ENCODE data around the gene NAGPA.

Gene NAGPA

GRCh38 chr16:5005916-5006315 is 27.8 kb downstream of the NAGPA start:
- no peak for DNase-seq (ENCODE audit: low read depth in 2 of 2, low spot score in 1 of 2)

GRCh38 chr16:5004311-5004710 is 29.4 kb downstream of the NAGPA start:
- DNase-seq (ENCODE audit: low read depth in 2 of 2, low spot score in 1 of 2), result no peak

- no peak for DNase-seq (ENCODE audit: low read depth in 2 of 2, low spot score in 1 of 2)
Observed at GRCh38 chr16:5003828-5004227, 29.9 kb downstream of the NAGPA start.

GRCh38 chr16:5003211-5003610 is 30.5 kb downstream of the NAGPA start:
- DNase-seq (ENCODE audit: low read depth in 2 of 2, low spot score in 1 of 2), result no peak

- DNase-seq (ENCODE audit: low read depth in 2 of 2, low spot score in 1 of 2), result no peak
Observed at GRCh38 chr16:5002699-5003143, 31.0 kb downstream of the NAGPA start.

DNA sequence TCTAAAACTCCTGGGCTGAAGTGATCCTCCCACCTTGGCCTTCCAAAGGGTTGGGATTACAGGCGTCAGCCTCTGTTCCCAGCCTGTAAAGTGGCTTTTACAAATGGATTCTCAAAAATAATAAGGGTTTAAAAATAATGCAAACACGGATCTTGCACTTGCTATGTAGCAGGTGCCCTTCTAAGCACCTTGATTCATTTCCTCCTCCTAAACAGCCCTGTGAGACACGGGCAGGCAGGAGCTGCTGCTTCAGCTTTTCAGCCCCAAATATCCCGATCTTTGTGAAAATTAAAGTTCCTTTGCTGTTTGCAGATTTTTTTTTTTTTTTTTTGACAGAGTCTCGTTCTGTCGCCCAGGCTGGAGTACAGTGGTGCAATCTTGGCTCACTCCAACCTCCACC is 31.7 kb downstream of the NAGPA start:
- DNase-seq (ENCODE audit: low read depth in 2 of 2, low spot score in 1 of 2), result no peak

DNA sequence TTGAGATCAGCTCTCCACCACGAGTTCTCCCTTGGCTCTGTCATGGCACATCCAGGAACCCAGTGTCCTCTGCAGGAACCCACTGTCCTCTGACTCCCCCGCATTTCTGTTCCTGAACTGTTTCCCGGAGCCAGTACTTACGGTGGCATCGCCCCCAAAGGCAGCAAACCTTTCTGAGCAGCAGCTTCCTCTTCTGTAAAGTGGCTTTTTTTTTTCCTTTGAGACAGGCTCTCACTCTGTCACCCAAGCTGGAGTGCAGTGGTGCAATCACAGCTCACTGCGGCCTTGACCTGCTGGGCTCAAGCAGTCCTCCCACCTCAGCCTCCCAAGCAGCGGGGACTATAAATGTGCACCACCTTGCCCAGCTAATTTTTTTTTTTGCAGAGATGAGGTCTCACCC is 32.2 kb downstream of the NAGPA start:
- DNase-seq (ENCODE audit: low read depth in 2 of 2, low spot score in 1 of 2), result no peak

GRCh38 chr16:5000573-5001001 is 33.1 kb downstream of the NAGPA start:
- DNase-seq (ENCODE audit: low read depth in 2 of 2, low spot score in 1 of 2), result no peak

- no peak for DNase-seq (ENCODE audit: low read depth in 2 of 2, low spot score in 1 of 2)
Observed at GRCh38 chr16:4994719-4995434, 38.9 kb downstream of the NAGPA start.

- no peak for DNase-seq (ENCODE audit: low read depth in 2 of 2, low spot score in 1 of 2)
Observed at GRCh38 chr16:4991754-4992153, 42.0 kb downstream of the NAGPA start.

- DNase-seq (ENCODE audit: low read depth in 2 of 2, low spot score in 1 of 2), result no peak
Observed at GRCh38 chr16:4990415-4990814, 43.3 kb downstream of the NAGPA start.

GRCh38 chr16:4989391-4990006 is 44.2 kb downstream of the NAGPA start:
- no peak for DNase-seq (ENCODE audit: low read depth in 2 of 2, low spot score in 1 of 2)

DNA sequence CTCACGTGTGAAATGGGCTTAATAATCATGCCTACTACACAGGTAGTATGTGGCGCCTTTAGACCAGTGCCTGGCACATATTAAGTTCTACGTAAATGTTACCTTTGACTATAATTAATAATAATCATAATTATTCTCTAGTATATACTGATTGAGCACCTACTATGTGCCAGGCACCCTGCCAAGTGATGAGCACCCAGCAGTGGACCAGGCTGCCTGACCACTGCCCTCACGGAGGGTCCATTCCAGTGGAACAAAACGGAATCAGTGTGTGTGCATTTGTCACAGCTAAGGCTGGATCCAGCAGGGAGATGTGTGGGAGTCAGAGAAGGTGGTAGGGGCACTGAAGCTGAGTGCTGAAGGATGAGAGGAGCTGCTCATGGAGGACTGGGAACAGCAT is 45.1 kb downstream of the NAGPA start:
- no peak for DNase-seq (ENCODE audit: low read depth in 2 of 2, low spot score in 1 of 2)

DNA sequence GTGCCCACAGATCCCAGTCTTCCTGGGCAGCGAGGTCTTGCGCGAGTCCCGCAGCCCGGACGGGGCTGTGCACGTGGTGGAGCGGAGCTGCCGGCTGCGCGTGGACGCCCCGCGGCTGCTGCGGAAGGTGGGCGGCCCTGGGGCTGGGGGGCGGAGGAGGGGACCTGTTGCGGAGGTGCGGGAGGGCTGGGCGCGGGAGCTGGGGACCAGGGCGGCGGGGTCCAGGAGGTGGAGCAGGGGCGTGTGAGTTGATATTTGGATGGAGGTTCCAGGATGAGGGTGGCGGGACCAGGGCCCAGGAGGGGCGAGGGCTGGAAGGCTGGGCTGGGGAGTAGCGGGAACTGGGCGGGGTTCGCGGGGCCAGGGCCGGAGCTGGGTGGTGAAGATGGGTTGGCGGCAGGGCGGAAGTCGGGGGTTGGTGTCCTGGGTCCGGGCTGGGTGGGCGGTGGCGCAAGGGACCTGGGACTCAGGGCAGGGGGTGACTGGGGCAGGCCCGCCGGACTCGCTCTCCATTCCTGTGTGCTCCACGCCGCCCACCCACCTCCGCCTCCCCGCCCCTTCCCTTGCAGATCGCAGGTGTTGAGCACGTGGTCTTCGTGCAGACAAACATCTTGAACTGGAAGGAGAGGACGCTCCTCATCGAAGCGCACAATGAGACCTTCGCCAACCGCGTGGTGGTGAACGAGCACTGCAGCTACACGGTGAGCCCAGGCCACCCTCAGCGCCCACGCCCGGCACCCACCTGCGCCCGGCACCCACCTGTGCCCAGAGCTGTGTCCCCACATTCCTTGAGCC is 46.0 kb downstream of the NAGPA start:
- no peak for DNase-seq (ENCODE audit: low read depth in 2 of 2, low spot score in 1 of 2)

- DNase-seq (ENCODE audit: low read depth in 2 of 2, low spot score in 1 of 2), result no peak
Observed at GRCh38 chr16:4987250-4987579, 46.5 kb downstream of the NAGPA start.

- DNase-seq (ENCODE audit: low read depth in 2 of 2, low spot score in 1 of 2), result no peak
Observed at GRCh38 chr16:4984174-4984990, 49.4 kb downstream of the NAGPA start.

- DNase-seq (ENCODE audit: low read depth in 2 of 2, low spot score in 1 of 2), result no peak
Observed at GRCh38 chr16:4982056-4982867, 51.5 kb downstream of the NAGPA start.

- no peak for DNase-seq (ENCODE audit: low read depth in 2 of 2, low spot score in 1 of 2)
Observed at GRCh38 chr16:4981473-4981872, 52.3 kb downstream of the NAGPA start.

DNA sequence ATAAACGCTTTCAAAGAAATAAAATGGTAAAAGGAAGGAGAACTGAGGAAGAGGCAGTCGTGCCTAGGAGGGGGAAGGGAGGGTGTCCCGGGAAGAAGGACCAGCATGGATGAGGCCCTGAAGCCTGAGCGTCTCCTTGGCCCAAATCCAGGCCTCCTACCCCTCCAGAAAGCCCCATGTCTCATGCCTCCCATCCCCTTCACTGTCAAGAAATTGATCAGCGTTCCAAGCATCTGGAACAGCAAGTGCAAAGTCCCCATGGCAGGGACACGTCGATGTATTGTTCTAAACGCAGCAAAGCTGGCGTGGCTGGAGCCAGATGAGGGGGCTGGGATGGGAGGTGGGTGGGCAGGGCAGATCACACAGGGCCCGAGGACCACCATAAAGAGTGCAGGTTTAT is 53.0 kb downstream of the NAGPA start:
- DNase-seq (ENCODE audit: low read depth in 2 of 2, low spot score in 1 of 2), result no peak

Measured in stimulated activated CD8-positive, alpha-beta memory T cell treated with anti-CD3 and anti-CD28 coated beads, Interleukin-4, amount 100 ng/mL, for 1 hour (primary cell).